Measurements from ENCODE around the gene TMUB2.

DNA sequence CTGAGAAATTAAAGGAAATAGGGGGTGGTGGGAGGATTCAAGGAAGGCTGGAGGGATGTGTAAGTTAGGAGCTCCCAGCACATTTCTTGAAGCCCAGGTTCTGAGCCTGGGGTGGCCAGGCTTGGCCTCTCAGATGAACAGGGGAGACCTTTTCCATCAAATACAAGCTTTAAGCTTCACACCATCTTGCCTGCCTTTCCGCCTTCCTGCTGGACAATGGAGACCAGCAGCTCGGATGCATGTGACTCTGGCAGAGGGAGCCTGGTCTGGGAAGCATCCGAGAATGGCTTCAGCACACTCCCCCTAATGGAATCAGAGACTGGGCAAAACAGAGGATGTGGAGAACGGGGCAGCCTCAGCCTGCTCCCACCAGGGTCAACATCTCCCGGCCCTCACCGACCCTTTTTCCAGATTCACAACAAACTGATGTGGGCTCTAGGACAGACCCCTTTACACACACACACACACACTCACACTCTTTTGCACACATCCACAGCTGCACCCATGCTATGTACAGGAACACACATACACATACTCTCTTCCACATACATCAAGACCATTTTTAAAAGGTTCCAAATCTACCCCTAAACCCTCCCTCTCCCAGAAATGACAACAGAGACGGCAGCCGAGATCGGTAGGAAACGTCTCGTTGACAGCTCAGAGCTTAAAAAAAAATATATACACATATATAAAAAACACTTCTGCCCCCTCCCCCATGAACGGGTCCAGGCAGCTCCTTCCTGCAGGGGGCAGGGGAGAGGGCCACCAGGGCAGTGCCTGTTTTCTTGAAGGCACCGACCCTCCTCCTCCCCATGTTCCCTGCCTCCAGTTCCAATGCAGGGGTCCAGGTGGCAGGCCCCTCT, 19.4 kb downstream of the TMUB2 start:
- TF ChIP-seq, protein P1, sequence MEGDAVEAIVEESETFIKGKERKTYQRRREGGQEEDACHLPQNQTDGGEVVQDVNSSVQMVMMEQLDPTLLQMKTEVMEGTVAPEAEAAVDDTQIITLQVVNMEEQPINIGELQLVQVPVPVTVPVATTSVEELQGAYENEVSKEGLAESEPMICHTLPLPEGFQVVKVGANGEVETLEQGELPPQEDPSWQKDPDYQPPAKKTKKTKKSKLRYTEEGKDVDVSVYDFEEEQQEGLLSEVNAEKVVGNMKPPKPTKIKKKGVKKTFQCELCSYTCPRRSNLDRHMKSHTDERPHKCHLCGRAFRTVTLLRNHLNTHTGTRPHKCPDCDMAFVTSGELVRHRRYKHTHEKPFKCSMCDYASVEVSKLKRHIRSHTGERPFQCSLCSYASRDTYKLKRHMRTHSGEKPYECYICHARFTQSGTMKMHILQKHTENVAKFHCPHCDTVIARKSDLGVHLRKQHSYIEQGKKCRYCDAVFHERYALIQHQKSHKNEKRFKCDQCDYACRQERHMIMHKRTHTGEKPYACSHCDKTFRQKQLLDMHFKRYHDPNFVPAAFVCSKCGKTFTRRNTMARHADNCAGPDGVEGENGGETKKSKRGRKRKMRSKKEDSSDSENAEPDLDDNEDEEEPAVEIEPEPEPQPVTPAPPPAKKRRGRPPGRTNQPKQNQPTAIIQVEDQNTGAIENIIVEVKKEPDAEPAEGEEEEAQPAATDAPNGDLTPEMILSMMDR (IDR thresholded peaks at IDR 0.05), result no peak
- TF ChIP-seq POLR2A (IDR thresholded peaks at IDR 0.05), result no peak
